GM18858 (cell line): ENCODE measurements around the gene ZFPM1.

Experiments used
- ATAC-seq: cut with Tn5 transposase; IDR thresholded peaks from one replicate; pipeline ENCODE4 v1.9.1; 2021; ENCODE audit not compliant: unreplicated experiment

ZFPM1 gene

DNA sequence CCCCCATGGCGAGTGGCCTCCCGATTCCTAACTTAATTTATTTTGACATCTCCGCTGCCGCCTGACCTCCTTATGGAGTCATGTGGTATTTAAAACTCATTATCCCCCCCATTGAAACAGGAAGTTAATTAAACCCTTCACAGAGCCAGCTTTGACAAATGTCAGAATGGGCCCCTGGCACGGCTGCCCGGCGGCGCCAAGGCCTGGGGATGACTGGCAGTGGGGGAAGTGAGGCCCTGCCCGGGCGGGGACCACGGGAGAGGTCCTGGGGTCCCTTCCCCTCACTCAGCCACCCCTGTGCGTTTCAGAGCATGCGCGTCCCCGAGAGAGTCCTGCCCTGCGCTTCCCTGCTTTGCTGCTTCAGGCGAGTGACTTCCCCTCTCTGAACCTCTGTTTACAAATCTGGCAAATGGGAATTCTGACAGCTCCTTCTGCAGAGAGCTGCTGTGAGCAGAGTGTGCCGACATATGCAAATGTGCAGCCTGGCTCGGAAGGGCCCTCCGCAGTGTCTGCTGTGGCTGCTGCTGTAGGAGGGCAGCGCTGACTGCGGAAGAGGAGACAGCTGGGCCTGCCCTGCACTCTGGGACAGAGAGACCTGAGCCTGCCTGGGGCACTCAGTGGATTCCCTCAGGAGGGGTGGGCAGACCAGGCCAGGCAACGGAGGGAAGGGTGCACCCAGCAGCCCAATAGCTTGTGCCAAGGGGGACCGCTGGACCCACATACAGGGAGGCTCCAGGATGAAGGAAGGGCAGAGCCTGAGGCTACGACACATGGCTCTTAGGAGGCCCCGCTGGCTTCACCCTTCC is 4.4 kb upstream of the ZFPM1 start:
- ATAC-seq: no peak

DNA sequence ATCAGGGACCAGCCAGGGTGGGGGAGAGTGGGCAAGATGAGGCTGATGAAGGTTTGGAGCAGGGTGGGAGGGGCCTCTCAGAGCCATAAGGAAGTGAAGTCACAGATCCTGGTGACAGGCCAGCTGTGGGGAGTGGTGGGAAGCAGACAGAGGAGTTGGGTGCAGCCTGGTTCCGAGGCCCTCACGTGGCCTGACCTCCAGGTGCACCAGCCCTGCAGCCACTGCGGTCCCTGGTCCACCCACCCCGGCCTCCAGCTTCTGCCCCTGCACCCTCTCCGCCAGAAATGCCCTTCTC is 3.9 kb upstream of the ZFPM1 start:
- ATAC-seq: no peak

DNA sequence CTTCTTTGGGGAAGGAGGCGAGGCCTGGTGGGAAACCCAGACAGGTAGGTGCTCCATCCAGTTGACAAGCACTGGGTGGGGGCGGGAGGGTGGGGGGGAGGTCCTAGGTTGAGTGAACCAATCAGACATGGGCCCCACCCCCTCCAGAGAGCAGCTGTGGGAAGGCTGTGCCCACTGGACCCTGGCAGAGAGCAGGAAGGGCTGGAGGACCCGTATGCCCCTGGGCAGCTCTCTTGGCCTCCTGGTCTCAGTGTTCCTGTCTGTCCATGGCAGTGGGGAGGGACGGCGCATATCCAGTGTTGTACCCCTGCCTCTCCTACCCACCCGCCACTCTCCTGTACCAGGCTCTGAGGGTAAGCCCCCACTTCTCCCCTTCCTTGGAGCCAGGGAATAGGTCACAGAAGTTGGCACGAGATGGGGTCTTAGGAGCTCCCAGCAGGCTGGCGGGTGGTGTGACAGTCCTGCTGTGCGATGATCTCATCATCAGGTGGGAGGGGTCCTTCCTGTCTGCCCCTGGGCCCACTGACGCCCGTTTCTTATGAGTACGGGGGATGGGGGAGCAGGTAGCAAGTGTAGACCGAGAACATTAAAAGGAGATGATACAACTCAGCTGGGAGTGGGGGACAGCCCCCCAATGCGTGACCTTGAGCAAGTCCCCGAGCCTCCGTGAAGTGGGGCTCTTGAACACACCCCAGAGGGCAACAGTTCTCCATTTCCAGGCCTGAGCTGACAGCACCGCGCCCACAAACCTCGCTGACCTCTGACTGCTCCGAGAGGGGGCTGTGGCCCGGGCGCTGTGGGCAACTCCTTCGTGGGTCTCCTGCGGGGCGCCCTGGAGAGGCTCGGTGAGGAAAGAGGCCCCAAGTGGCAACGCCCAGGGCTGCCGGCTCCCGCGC is 1.2 kb upstream of the ZFPM1 start:
- ATAC-seq: no peak

DNA sequence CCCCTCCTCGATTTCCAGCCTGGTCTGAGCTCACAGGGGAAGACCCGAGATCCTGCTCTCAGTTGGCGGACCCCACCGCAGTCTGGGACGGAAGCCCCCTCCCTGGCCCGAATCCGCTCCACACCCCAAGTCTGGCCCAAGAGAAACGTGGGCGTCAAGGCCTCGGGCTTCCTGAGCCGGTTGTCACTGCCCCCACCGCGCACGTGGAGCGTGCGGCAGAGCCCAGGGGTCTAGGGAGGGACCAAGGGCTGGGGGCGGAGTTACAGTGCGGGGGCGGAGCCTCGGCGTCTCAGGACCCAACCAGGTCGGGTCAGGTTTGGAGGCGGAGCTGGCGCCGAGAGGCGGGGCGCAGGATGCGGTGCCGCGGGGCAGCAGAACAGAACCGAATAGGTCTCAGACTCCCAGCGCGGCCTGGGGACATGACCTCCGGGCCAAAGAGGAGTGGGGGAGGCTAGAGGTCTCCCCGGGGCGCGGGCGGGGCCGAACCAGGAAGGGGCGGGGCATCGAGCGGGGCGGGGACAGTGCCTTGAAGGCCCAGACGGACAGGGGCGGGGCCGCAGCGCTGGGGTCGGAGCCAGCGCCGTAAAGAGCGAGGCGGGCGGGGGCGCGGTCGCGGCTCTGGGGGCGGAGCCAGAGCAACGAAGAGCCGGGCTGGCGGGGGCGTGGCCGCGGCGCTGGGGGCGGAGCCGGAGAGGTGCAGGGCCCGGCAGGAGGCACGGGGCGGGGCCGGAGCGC is 431 bp upstream of the ZFPM1 start:
- ATAC-seq: no peak

DNA sequence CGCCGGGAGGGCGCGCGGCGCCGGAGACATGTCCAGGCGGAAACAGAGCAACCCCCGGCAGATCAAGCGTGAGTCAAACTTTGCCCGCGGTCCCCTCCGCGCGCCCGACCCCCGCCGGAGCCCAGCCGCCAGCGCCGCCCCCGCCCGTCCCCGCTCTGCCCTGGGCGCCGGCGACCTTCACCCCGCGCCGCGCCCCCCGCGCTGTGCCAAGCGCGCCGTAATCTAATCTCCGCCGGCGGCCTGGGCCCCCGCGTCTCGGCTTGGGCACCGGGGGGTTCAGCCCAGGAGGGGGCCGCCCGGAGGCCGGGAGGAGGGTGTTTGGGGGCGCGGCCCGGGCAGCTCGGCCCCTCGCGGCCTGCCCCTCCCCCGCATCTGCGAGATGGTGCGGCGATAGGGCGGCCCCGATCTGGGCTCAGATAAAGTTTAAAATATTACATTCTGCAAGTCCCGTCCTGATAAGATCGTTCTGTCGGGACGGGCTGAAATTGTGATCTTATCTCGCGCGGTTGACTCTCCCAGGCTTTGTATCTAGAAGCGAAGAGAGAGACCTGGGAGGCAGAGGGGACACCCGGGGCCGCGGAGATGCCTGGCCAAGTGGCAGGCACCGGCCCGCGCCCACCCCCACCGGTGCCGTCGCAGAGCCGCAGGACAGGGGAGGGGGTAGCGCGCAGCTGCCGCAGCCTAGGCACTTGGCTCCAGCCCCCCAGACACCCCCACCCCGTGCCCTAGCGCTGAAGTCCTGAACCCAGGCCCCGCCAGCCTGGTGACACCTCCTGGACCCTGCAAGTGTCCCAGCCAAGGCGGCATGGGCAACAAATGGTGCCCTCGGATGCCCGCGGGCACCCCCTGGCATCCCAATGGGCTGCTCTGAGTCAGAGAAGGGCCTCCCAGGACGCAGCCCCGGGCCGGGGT is 787 bp downstream of the ZFPM1 start:
- ATAC-seq: no peak

DNA sequence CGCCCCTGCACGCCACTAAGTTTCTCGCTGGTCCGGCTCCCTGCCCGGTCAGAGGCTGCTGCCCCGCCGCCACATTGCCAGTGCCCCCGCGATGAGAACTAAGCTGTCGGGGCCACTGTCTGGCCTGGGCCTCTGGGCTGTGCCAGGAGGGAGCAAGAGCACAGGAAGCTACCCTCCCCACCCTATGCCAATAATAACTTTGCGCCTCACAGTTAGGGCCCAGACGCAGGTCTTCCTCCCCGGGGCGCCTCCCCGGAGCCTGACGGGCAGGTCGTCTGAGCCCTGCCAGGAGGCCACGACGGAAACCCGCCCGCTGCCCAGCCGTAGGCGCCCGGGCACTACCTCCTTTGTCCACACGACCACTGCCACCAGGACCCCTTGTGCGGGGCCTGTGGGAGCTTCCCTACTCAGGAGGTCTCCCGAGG is 1.5 kb downstream of the ZFPM1 start:
- ATAC-seq: no peak

DNA sequence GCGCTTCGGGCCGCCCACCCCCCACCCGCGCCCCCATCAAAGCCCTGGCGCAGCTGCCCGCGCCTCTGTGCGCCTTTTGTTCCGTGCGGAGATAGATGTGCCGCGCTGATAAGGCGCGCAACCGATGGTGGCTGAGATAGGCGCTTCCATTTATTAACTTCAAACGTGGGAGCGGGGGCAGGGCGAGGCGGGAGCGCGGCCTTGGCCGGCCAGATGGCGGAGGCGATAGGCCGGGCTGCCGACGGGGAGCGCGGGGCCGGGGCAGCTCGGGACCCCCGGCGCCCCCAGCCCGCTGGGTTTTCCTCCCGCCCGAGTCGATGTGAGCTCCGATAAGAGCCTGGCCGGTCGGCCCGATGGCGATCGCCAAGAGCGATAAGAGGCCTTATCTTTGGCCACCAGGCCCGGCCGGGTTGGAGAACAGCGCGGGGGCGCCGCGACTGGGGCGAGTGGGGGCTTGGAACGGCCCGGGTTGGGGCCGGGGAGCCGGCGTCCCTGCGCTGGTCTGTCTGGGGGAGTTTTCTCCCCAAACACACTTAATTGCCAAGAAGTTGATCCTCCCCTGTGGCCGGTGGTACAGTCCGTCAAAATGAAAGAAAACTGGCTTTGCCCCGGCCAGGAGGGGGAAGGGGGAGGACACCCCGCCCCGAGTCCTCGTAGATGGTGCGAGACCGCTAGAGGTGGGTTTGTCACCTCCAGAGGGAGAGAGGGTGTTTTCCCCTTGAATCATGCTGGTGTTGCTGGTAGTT is 2.7 kb downstream of the ZFPM1 start:
- ATAC-seq: no peak

DNA sequence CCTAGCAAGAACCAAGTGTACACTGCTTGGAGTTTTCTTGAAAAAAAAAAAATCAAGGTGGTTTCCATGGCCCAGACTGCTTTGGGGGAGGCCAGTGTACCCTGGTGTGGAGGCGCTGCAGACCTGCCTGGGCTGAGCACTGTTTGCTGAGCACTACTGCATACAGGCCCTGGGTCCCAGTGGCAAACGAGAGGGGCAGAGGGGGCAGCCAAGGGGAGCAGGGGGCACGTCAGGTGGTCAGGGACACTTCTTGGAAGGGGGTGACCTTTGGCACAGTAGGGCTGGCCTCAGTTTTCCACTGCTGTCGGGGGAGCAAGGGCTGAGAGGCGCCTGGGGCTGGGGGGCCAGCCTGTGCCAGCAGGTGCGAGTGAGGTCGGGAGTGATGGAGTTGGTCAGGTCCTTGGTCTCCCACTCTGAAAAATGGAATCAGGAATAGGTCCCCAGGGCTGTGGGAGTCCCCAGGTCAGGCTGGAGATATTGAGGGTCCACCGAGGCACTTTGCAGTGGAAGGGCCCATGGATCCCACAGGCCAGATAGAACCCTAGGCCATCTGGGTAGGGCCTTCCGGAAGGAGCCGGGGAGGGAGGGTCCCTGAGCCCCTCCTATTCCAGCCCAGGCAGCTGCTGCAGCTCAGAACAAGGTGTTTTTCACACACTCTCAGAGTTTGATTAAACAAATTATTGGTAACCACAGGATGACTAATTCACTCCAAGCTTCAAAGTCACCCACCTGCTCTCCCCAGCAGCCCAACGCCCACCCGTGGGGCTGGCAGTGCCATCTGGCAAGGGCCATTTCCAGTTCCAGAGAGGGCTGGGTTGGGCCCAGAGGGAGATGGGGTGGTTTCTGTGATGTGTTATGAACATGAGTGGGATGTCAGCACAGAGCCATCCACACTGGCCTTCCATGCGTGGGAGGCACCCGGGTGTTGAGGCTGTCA is 3.5 kb downstream of the ZFPM1 start:
- ATAC-seq: no peak

DNA sequence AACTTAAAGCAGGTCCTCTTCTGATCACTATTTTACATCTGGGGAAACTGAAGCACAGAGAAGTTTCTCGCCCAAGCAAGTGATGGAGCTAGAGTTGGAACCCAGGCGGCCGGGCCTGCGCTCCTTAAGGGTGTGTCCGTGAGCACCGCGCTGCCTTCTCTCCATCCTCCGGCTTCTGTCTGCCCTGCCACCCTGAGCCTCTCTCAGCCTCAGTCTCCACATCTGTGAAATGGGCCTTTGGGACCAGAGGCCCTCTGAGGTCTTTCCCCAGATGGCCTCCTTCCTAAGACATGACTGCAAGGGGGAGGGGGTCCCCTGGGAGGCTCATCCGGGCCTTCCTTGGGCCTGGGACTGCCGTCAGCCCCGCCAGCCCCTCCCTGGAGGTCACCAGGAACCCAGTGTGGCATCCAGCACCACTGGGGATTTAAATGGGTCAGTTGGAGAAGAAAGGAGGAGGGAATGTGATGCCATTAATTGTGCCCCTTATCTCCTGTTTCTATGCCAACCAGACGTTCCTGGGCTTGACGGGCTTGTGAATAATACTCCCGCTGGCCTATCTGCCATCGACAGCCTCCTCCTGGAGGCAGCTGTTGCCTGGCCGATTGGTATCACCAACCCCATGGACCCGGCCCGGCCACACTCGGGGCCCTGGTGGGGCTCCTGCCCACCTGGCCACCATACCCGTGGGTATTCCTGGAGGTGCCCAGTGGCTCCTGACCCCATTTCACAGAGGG is 5.1 kb downstream of the ZFPM1 start:
- ATAC-seq: no peak

DNA sequence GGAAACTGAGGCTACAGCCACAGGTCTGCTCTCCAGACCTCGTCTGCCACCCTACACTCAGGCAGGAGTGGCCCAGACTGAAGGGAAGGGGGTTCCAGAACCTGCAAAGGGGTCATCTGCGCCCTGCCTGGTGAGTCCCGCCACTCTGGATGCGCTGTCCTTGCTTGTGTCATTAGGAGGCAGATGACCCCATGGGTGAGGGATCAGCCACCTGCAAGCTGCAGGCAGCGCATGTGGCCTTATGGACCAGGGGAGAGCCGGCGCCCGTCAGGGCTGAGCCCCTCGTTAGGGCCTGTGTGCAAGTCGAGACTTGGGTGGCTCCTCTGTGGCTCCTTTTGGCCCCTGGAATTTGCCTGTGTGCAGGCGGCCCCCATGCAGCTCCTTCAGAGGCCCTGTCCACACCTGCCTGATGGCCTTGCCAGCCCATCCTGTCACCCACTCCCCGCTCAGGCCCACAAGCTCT is 5.7 kb downstream of the ZFPM1 start:
- ATAC-seq: no peak

DNA sequence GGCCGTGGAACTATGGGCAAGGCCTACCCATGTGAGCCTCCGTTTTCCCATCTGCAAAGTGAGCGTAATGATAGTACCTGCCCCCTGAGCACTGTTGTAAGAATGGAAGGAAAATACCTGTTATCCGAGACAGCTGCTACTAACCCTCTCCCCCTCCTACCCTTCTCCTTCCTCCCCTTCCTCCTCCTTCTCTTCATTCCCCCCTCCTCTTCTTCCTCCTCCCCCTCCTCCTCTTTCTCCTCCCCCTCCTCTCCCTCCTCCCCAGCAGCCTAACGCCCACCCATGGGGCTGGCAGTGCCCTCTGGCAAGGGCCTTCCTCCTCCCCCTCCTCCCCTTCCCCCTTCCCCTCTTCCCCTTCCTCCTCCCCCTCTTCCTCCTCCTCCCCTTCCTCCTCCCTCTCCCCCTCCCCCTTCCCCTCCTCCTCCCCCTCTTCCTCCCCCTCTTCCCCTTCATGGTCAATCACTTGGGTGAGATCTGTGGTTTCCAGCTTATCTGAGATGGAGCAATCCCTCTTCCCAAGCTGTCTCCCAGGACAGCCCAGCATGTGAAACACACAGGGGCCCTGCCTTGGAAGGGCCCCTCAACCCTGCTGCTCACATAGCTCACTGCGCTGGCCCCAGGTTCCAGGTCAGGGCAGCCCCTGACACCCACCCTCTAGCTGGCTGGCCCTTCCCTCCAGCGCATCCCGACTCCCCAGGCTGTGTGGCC is 6.4 kb downstream of the ZFPM1 start:
- no peak for ATAC-seq

DNA sequence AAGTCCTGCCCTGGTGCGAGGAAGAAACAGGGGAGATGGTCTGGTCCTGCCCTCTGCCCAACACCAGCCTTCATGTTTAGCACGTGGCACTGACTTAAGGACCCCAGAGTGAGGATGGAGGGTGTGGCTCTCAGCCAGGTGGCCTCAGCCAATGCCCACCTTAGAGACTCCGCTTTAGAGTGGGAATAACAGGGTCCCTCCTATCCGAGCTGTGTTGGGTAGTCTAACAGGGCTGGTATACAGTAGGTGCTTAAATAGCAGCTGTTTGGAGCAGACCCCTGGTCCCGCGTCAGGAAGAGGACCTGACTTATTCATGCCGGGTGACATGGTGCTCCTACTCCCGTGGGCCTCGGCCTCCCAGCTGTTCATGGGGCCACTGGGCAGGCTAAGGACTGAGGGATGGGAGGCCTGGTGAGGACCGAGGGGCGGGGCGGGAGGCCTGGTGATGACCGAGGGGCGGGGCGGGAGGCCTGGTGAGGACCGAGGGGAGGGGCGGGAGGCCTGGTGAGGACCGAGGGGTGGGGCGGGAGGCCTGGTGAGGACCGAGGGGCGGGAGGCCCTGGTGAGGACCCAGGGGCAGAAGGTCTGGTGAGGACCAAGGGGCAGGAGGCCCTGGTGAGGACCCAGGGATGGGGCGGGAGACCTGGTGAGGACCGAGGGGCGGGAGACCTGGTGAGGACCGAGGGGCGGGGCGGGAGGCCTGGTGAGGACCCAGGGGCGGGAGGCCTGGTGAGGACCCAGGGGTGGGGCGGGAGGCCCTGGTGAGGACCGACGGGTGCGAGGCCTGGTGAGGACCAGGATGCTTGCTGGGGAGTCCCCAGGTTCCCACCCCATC is 7.6 kb downstream of the ZFPM1 start:
- ATAC-seq: no peak

DNA sequence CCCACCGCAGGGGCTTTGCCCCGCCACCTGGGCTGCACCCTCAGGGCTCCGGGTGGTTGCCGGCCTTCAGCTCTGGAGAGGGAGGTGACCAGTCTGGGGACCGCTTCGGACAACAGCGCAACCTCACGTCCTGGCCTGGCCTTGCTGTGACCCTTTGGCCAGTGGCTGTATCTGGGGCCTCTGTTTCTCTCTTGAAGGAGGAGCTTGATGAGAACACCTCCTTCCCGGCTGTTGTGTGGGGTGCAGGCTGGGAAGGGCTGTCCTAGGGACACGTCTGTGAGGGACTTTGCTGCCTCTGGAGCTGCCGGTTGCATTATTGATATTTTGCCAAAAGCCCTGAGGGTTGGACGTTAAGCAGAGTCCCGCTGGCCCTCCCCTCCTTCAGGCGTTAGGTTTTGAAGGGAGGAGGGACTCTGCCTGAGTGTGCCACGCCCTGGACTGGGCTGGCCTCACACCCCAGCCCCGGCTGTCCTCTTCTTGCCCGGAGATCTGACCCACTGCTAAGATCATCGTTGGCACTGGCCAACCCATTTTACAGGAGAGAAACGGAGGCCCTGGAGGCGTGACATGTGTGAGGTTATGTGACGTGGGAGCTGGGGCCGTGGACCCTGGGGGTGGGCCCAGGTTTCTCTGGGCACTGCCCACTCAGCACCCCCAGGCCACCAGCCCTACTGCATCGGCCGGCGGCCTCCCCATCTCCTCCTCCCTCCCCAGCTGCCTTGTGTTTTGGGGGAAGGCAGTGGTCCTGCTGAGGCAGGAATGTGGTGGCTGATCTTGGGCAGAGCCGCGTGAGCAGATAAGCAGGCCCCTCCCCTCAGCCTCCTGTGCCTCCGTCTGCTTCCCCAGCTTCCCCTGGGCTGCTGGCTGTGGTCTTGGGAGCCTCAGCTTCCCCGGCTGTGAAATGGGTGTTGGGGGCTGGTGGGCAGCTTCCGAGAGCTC is 8.5 kb downstream of the ZFPM1 start:
- ATAC-seq: no peak

DNA sequence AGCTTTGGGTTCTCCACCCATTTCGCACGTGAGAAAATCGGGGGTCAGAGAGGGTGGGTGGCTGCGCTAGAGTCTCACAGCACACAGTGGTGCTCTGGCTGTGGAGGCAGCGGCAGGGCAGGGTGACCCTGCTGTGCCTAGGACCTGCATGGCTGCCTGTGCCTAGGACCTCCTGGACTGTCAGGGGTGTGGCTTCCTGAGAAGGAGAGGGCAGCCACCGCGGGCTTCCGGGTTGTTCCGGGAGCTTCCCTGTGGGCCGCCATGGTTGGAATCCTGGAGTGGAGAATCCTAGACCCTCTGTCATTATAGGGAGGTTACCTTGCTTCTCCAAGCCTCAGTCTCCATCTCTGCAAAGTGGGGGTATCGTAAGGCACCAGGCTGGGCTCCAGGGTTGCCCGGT is 9.3 kb downstream of the ZFPM1 start:
- no peak for ATAC-seq

DNA sequence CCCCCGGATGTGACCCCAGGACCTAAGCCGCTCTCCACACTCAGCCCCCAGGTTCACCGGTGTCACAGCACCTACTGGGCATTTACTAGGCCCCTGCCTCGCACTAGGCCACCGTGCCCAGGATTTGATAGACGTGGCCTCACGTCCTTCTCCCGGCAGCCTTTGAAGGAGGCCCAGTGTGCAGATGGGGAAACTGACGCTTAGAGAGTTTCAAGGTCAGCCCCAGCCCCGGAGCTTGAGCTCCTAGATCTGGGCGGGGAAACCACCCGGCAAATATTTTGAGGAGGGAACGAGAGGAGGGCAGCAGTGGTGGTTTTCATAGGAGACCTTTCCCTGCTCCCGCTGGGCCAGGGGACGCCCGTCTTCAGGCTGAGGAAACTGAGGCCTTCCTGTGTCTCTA is 10.3 kb downstream of the ZFPM1 start:
- no peak for ATAC-seq
